WTC11 (cell line): Measurements from ENCODE around the gene CALCR. TPM values are rescaled to one million over a fixed set of nuclear protein-coding genes. Genes with fewer than 3 reads are reported as not detected.

Source experiments
- ATAC-seq: fragments of 200-7000 bp; cut with Tn5 transposase; 2 replicates; pipeline ENCODE4 v1.10.0; 2021; ENCODE audit warnings: mild to moderate bottlenecking, moderate library complexity
- CTCF ChIA-PET: fragments of 300-600 bp; sonication (Branson Sonifier 250); formaldehyde crosslinking; loops from one replicate; lab custom pipeline; 2021; ENCODE audit warnings: antibody characterized with exemption; lab: Charles Lee
- POLR2A ChIA-PET: fragments of 350-600 bp; sonication (Branson Sonifier 250); formaldehyde crosslinking; loops from one replicate; lab custom pipeline; 2021; ENCODE audit warnings: antibody characterized with exemption; lab: Charles Lee
- DNase-seq: peaks from one replicate; pipeline ENCODE4 v3.0.0; 2021; ENCODE audit warnings: low spot score
- H3K27ac Mint-ChIP-seq: 2 replicates; pipeline ENCODE4 v1.8.0; 2021; ENCODE audit warnings: mixed read lengths
- H3K27me3 Mint-ChIP-seq: 2 replicates; pipeline ENCODE4 v1.8.0; 2021; ENCODE audit warnings: low read depth, mild to moderate bottlenecking, moderate library complexity, mixed read lengths
- H3K36me3 Mint-ChIP-seq: 2 replicates; pipeline ENCODE4 v1.8.0; 2021; ENCODE audit warnings: mixed read lengths
- H3K4me1 Mint-ChIP-seq: 2 replicates; pipeline ENCODE4 v1.8.0; 2022; ENCODE audit warnings: mixed read lengths
- H3K4me3 Mint-ChIP-seq: 2 replicates; pipeline ENCODE4 v1.8.0; 2021; ENCODE audit warnings: mild to moderate bottlenecking, moderate library complexity, mixed read lengths
- H3K9me3 Mint-ChIP-seq: 2 replicates; pipeline ENCODE4 v1.8.0; 2021; ENCODE audit warnings: mixed read lengths
- FOXJ3 ChIP-seq: sonication (generic); formaldehyde crosslinking; IDR thresholded peaks from 2 replicates; pipeline ENCODE4 v1.9.0; 2021; ENCODE audit warnings: missing genetic modification reagents, mild to moderate bottlenecking, borderline replicate concordance
- JAZF1 ChIP-seq: fragments of 250-450 bp; sonication (Bioruptor Pico); IDR thresholded peaks from 2 replicates; pipeline ENCODE4 v1.9.0; 2021; ENCODE audit warnings: moderate library complexity, mild to moderate bottlenecking, inconsistent platforms
- MXD4 ChIP-seq: fragments of 250-450 bp; sonication (Bioruptor Pico); IDR thresholded peaks from 2 replicates; pipeline ENCODE4 v1.8.0; 2021; ENCODE audit warnings: mild to moderate bottlenecking, moderate library complexity, borderline replicate concordance
- NR2C2 ChIP-seq: sonication (generic); formaldehyde crosslinking; IDR thresholded peaks from 2 replicates; pipeline ENCODE4 v1.8.0; 2022; ENCODE audit warnings: mild to moderate bottlenecking, missing genetic modification reagents
- NR3C1 ChIP-seq: sonication (generic); formaldehyde crosslinking; conservative IDR thresholded peaks from 2 replicates; pipeline ENCODE4 v1.8.1; 2023; ENCODE audit warnings: low read depth, mild to moderate bottlenecking, missing genetic modification reagents
- OVOL2 ChIP-seq: fragments of 250-450 bp; sonication (Bioruptor Pico); IDR thresholded peaks from 2 replicates; pipeline ENCODE4 v1.9.0; 2021; ENCODE audit warnings: mild to moderate bottlenecking, borderline replicate concordance
- PRDM15 ChIP-seq: sonication (generic); formaldehyde crosslinking; IDR thresholded peaks from 2 replicates; pipeline ENCODE4 v1.8.0; 2022; ENCODE audit warnings: missing genetic modification reagents
- PRRX2 ChIP-seq: fragments of 250-450 bp; sonication (Bioruptor Pico); IDR thresholded peaks from 2 replicates; pipeline ENCODE4 v1.8.0; 2021; ENCODE audit warnings: mild to moderate bottlenecking
- TEAD1 ChIP-seq: sonication (generic); formaldehyde crosslinking; IDR thresholded peaks from 2 replicates; pipeline ENCODE4 v1.8.0; 2022; ENCODE audit warnings: mild to moderate bottlenecking, missing genetic modification reagents
- TP53 ChIP-seq: sonication (generic); formaldehyde crosslinking; IDR thresholded peaks from 2 replicates; pipeline ENCODE4 v1.8.1; 2023; ENCODE audit warnings: mild to moderate bottlenecking, missing genetic modification reagents
- ZNF121 ChIP-seq: sonication (generic); formaldehyde crosslinking; IDR thresholded peaks from 2 replicates; pipeline ENCODE4 v1.8.0; 2023; ENCODE audit warnings: missing genetic modification reagents
- ZNF396 ChIP-seq: fragments of 250-450 bp; sonication (Bioruptor Pico); IDR thresholded peaks from 2 replicates; pipeline ENCODE4 v1.8.0; 2021; ENCODE audit warnings: mild to moderate bottlenecking, moderate library complexity, borderline replicate concordance
- ZNF512 ChIP-seq: sonication (generic); formaldehyde crosslinking; IDR thresholded peaks from 2 replicates; pipeline ENCODE4 v1.8.1; 2022; ENCODE audit warnings: missing genetic modification reagents, borderline replicate concordance
- total RNA-seq: library from RNA; stranded (reverse); gene quantifications from 3 replicates; pipeline ENCODE4 v1.2.3, GENCODE V29; 2021
- TF ChIP-seq, protein P1 (sequence below): sonication (generic); formaldehyde crosslinking; IDR thresholded peaks from 2 replicates; pipeline ENCODE4 v1.8.1; 2022; ENCODE audit warnings: low read depth, missing genetic modification reagents, borderline replicate concordance
- TF ChIP-seq, protein P2 (sequence below): fragments of 250-450 bp; sonication (Bioruptor Pico); IDR thresholded peaks from 2 replicates; pipeline ENCODE4 v1.9.0; 2021; ENCODE audit warnings: moderate library complexity, mild to moderate bottlenecking, inconsistent platforms, borderline replicate concordance
- TF ChIP-seq, protein P3 (sequence below): sonication (generic); formaldehyde crosslinking; IDR thresholded peaks from 2 replicates; pipeline ENCODE4 v1.8.1; 2023; ENCODE audit warnings: mild to moderate bottlenecking, missing genetic modification reagents, borderline replicate concordance
- TF ChIP-seq, protein P4 (sequence below): sonication (generic); formaldehyde crosslinking; IDR thresholded peaks from 2 replicates; pipeline ENCODE4 v1.8.0; 2022; ENCODE audit warnings: mild to moderate bottlenecking, missing genetic modification reagents
- TF ChIP-seq, protein P5 (sequence below): sonication (generic); formaldehyde crosslinking; conservative IDR thresholded peaks from 2 replicates; pipeline ENCODE4 v1.8.1; 2022; ENCODE audit warnings: mild to moderate bottlenecking, missing genetic modification reagents
- TF ChIP-seq, protein P6 (sequence below): sonication (generic); formaldehyde crosslinking; IDR thresholded peaks from 2 replicates; pipeline ENCODE4 v1.8.1; 2023; ENCODE audit warnings: mild to moderate bottlenecking, moderate library complexity, missing genetic modification reagents

Gene CALCR
- total RNA-seq, 1 experiment from 2014 or later = 0.81 TPM

DNA sequence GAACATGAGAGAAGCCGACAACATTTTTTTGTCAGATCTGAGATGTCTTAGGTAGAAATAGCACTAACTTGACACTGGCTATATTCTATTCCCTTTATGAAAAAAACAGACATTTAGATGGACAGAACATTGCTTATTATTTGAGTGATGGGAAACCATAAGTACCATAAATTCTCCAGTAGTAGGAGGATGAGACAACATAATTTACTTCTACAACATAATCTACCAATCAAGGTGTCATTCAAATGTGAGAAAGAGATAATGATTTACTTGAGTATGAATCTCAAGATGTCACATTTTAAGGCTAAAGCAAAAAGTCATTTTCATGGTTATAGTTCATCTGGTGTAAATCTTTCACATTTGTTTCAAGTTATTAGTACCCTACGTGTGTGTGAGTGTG, 110.8 kb downstream of the CALCR start:
- CTCF ChIA-PET = no interaction called here
- ATAC-seq (no peak), DNase-seq (no peak)
- POLR2A ChIA-PET = no interaction called here
- no peak overlapping the region for H3K4me3 Mint-ChIP-seq
- no peaks in the 10 kb centered on the region for H3K9me3 Mint-ChIP-seq
- no peak overlapping the region for H3K27ac Mint-ChIP-seq
- no peaks in the 10 kb centered on the region for H3K27me3 Mint-ChIP-seq
- TF ChIP-seq, protein P1, sequence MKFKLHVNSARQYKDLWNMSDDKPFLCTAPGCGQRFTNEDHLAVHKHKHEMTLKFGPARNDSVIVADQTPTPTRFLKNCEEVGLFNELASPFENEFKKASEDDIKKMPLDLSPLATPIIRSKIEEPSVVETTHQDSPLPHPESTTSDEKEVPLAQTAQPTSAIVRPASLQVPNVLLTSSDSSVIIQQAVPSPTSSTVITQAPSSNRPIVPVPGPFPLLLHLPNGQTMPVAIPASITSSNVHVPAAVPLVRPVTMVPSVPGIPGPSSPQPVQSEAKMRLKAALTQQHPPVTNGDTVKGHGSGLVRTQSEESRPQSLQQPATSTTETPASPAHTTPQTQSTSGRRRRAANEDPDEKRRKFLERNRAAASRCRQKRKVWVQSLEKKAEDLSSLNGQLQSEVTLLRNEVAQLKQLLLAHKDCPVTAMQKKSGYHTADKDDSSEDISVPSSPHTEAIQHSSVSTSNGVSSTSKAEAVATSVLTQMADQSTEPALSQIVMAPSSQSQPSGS = no peak
- TF ChIP-seq ZNF396 = no peak
- no peak for TF ChIP-seq PRDM15 (CRISPR knock-in tag)
- TF ChIP-seq, protein P2, sequence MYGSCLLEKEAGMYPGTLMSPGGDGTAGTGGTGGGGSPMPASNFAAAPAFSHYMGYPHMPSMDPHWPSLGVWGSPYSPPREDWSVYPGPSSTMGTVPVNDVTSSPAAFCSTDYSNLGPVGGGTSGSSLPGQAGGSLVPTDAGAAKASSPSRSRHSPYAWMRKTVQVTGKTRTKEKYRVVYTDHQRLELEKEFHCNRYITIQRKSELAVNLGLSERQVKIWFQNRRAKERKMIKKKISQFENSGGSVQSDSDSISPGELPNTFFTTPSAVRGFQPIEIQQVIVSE (CRISPR knock-in tag) = no peak
- no peak for TF ChIP-seq ZNF121
- TF ChIP-seq, protein P3, sequence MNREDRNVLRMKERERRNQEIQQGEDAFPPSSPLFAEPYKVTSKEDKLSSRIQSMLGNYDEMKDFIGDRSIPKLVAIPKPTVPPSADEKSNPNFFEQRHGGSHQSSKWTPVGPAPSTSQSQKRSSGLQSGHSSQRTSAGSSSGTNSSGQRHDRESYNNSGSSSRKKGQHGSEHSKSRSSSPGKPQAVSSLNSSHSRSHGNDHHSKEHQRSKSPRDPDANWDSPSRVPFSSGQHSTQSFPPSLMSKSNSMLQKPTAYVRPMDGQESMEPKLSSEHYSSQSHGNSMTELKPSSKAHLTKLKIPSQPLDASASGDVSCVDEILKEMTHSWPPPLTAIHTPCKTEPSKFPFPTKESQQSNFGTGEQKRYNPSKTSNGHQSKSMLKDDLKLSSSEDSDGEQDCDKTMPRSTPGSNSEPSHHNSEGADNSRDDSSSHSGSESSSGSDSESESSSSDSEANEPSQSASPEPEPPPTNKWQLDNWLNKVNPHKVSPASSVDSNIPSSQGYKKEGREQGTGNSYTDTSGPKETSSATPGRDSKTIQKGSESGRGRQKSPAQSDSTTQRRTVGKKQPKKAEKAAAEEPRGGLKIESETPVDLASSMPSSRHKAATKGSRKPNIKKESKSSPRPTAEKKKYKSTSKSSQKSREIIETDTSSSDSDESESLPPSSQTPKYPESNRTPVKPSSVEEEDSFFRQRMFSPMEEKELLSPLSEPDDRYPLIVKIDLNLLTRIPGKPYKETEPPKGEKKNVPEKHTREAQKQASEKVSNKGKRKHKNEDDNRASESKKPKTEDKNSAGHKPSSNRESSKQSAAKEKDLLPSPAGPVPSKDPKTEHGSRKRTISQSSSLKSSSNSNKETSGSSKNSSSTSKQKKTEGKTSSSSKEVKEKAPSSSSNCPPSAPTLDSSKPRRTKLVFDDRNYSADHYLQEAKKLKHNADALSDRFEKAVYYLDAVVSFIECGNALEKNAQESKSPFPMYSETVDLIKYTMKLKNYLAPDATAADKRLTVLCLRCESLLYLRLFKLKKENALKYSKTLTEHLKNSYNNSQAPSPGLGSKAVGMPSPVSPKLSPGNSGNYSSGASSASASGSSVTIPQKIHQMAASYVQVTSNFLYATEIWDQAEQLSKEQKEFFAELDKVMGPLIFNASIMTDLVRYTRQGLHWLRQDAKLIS (CRISPR knock-in tag) = no peak
- TF ChIP-seq MXD4 (CRISPR knock-in tag) = no peak
- no peak for TF ChIP-seq TEAD1
- no peak for TF ChIP-seq PRRX2
- TF ChIP-seq, protein P4, sequence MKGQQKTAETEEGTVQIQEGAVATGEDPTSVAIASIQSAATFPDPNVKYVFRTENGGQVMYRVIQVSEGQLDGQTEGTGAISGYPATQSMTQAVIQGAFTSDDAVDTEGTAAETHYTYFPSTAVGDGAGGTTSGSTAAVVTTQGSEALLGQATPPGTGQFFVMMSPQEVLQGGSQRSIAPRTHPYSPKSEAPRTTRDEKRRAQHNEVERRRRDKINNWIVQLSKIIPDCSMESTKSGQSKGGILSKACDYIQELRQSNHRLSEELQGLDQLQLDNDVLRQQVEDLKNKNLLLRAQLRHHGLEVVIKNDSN (CRISPR knock-in tag) = no peak
- no peak for TF ChIP-seq NR3C1
- TF ChIP-seq TP53 (CRISPR knock-in tag) = no peak
- H3K36me3 Mint-ChIP-seq = no peaks in the 10 kb centered on the region
- peaks cover 3% of the 10 kb centered on the region; the same call in 1 of the 2 replicates for H3K4me1 Mint-ChIP-seq

DNA sequence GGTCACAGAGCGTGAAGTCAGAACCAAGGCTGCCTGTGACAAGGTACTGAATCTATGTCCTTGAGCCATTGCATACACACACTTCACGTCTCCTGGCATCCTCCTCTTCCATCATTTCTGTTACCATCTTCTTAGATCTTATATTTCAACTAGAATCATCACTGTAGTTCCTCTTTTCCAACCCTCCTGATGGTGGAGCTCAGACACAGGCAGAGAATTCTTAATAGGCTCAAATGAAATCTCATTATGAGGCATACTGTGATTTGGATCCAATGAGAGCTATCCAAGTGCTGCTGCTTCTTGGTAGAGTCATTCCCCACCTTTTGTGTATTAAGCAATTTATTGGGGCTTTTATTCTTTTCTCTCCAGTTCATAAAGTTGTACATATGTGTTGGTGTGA, 113.2 kb downstream of the CALCR start:
- no peak overlapping the region for H3K27ac Mint-ChIP-seq
- H3K36me3 Mint-ChIP-seq = no peaks in the 10 kb centered on the region
- DNase-seq (no peak), ATAC-seq (peak; percentile 84)
- no peaks in the 10 kb centered on the region for H3K27me3 Mint-ChIP-seq
- CTCF ChIA-PET = interaction anchor here (0.7 to 1.8 kb wide), 10 partner anchors 14 to 626 kb away, joined by 3 to 33 read pairs (median 4); no protein-coding TSS in a partner anchor
- no peaks in the 10 kb centered on the region for H3K4me1 Mint-ChIP-seq
- POLR2A ChIA-PET = no interaction called here
- H3K9me3 Mint-ChIP-seq = no peaks in the 10 kb centered on the region
- no peak overlapping the region for H3K4me3 Mint-ChIP-seq
- TF ChIP-seq ZNF512 (no peak), FOXJ3 (CRISPR knock-in tag) (no peak), OVOL2 (CRISPR knock-in tag) (no peak), NR2C2 (CRISPR knock-in tag) (no peak), JAZF1 (CRISPR knock-in tag) (no peak)
- TF ChIP-seq, protein P5, sequence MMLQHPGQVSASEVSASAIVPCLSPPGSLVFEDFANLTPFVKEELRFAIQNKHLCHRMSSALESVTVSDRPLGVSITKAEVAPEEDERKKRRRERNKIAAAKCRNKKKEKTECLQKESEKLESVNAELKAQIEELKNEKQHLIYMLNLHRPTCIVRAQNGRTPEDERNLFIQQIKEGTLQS = no peak
- TF ChIP-seq, protein P6, sequence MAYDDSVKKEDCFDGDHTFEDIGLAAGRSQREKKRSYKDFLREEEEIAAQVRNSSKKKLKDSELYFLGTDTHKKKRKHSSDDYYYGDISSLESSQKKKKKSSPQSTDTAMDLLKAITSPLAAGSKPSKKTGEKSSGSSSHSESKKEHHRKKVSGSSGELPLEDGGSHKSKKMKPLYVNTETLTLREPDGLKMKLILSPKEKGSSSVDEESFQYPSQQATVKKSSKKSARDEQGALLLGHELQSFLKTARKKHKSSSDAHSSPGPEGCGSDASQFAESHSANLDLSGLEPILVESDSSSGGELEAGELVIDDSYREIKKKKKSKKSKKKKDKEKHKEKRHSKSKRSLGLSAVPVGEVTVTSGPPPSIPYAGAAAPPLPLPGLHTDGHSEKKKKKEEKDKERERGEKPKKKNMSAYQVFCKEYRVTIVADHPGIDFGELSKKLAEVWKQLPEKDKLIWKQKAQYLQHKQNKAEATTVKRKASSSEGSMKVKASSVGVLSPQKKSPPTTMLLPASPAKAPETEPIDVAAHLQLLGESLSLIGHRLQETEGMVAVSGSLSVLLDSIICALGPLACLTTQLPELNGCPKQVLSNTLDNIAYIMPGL (CRISPR knock-in tag) = no peak
